Thyroid gland (tissue), 4 donors: ENCODE data around the gene GNMT.

Experiments
- POLR2A ChIP-seq, 2 donors: fragments of 450-650 bp; IDR thresholded peaks; one replicate each; pipeline ENCODE4 v1.6.1; 2017; ENCODE audit warnings: antibody characterized with exemption in 2 of 2, mild to moderate bottlenecking in 2 of 2, moderate library complexity in 1 of 2
- TF ChIP-seq, protein P1 (sequence below), 6 experiments: fragments of 200-600 bp in 3 of 6; fragments of 450-650 bp in 3 of 6; sonication (generic) in 3 of 6; IDR thresholded peaks; one replicate each; pipeline ENCODE4 v1.5.1; 2016 to 2019; ENCODE audit warnings: antibody characterized with exemption in 6 of 6, mild to moderate bottlenecking in 2 of 6, inconsistent platforms in 1 of 6, moderate library complexity in 1 of 6

DNA sequence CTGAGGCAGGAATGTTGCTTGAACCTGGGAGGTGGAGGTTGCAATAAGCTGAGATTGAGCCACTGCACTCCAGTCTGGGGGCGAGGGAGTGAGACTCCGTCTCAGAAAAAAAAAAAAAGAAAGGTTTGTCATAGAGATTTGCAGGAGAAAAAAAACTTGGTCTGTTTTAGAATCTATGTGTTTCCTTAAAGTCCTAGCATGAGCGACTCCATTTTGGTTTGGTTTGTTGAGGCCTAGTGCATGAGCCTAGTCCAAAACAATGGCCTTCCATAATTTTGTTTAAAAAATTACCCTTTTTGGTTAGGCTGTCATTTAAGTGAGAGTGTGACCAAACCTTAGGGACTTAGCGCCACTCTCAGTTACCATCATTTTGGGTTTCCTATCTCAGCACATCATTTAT lies 8.2 kb upstream of the GNMT start:
- TF ChIP-seq, protein P1, sequence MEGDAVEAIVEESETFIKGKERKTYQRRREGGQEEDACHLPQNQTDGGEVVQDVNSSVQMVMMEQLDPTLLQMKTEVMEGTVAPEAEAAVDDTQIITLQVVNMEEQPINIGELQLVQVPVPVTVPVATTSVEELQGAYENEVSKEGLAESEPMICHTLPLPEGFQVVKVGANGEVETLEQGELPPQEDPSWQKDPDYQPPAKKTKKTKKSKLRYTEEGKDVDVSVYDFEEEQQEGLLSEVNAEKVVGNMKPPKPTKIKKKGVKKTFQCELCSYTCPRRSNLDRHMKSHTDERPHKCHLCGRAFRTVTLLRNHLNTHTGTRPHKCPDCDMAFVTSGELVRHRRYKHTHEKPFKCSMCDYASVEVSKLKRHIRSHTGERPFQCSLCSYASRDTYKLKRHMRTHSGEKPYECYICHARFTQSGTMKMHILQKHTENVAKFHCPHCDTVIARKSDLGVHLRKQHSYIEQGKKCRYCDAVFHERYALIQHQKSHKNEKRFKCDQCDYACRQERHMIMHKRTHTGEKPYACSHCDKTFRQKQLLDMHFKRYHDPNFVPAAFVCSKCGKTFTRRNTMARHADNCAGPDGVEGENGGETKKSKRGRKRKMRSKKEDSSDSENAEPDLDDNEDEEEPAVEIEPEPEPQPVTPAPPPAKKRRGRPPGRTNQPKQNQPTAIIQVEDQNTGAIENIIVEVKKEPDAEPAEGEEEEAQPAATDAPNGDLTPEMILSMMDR (IDR thresholded peaks at IDR 0.05), result no peak
- no peak for TF ChIP-seq POLR2A (IDR thresholded peaks at IDR 0.05)
